ENCODE measurements around the gene GMDS. TPM values are rescaled to one million over a fixed set of nuclear protein-coding genes. Genes with fewer than 3 reads are reported as not detected.
A peak's percentile ranks its signal among the peaks of the same experiment; 100 is the strongest.

GMDS gene
- total RNA-seq, 1 donor from 2014 or later: 19.9 TPM

- Histone ChIP-seq H3K27ac (peak overlapping the region in 1 of 2 donors; percentile 96), H3K4me1 (peaks cover 19 to 35% of the 10 kb centered on the region in 2 donors), H3K9me3 (no peaks in the 10 kb centered on the region), H3K36me3 (no peaks in the 10 kb centered on the region), H3K27me3 (no peaks in the 10 kb centered on the region), H3K4me3 (no peak overlapping the region)
- intact Hi-C loops (cut with DNase I): loop anchor here (10.0 kb wide), 1 partner anchor 180 kb away; no protein-coding TSS in a partner anchor
- no peak for TF ChIP-seq CTCF (IDR thresholded peaks at IDR 0.05)
- no peak for DNase-seq (ENCODE audit: low spot score in 2 of 2)
Measured at GRCh38 chr6:1705183-1705582, 540.2 kb downstream of the GMDS start.

- no peak for TF ChIP-seq CTCF (IDR thresholded peaks at IDR 0.05)
- no peak for DNase-seq (ENCODE audit: low spot score in 2 of 2)
- no peaks in the 10 kb centered on the region for H3K36me3 ChIP-seq
- peak overlapping the region; percentile 83 to 96 for H3K27ac ChIP-seq
- H3K4me1 ChIP-seq: peaks cover 19 to 40% of the 10 kb centered on the region in 2 donors
- intact Hi-C loops (cut with DNase I): loop anchor here (5.0 to 10.0 kb wide), 3 partner anchors 83 to 248 kb away; no protein-coding TSS in a partner anchor
- H3K27me3 ChIP-seq: no peaks in the 10 kb centered on the region
- no peaks in the 10 kb centered on the region for H3K9me3 ChIP-seq
- no peak overlapping the region for H3K4me3 ChIP-seq
Measured at GRCh38 chr6:1704711-1705110, 540.7 kb downstream of the GMDS start.

- intact Hi-C loops (cut with DNase I): loop anchor here (5.0 to 10.0 kb wide), 3 partner anchors 83 to 248 kb away; no protein-coding TSS in a partner anchor
- Histone ChIP-seq H3K4me1 (peaks cover 19 to 45% of the 10 kb centered on the region in 2 donors), H3K36me3 (no peaks in the 10 kb centered on the region), H3K27me3 (no peaks in the 10 kb centered on the region), H3K4me3 (no peak overlapping the region), H3K9me3 (no peaks in the 10 kb centered on the region), H3K27ac (peak overlapping the region; percentile 83 to 96)
- DNase-seq (ENCODE audit: low spot score in 2 of 2): no peak
- TF ChIP-seq CTCF (IDR thresholded peaks at IDR 0.05): no peak
Measured at GRCh38 chr6:1703923-1704322, 541.5 kb downstream of the GMDS start.

GRCh38 chr6:1703091-1703855 lies 542.1 kb downstream of the GMDS start:
- H3K4me3 ChIP-seq: peak overlapping the region in 1 of 2 donors; percentile 3
- no peak for DNase-seq (ENCODE audit: low spot score in 2 of 2)
- H3K27me3 ChIP-seq: no peaks in the 10 kb centered on the region
- H3K36me3 ChIP-seq: no peaks in the 10 kb centered on the region
- peaks cover 19 to 46% of the 10 kb centered on the region in 2 donors for H3K4me1 ChIP-seq
- intact Hi-C loops (cut with DNase I): loop anchor here (5.0 to 10.0 kb wide), 3 partner anchors 84 to 249 kb away; no protein-coding TSS in a partner anchor
- peak overlapping the region; percentile 83 to 96 for H3K27ac ChIP-seq
- no peaks in the 10 kb centered on the region for H3K9me3 ChIP-seq
- TF ChIP-seq CTCF (IDR thresholded peaks at IDR 0.05): no peak

GRCh38 chr6:1702580-1703051 lies 542.8 kb downstream of the GMDS start:
- H3K4me3 ChIP-seq: peak overlapping the region in 1 of 2 donors; percentile 28
- no peak for DNase-seq (ENCODE audit: low spot score in 2 of 2)
- peak overlapping the region; percentile 83 to 96 for H3K27ac ChIP-seq
- H3K9me3 ChIP-seq: no peaks in the 10 kb centered on the region
- no peaks in the 10 kb centered on the region for H3K27me3 ChIP-seq
- no peak for TF ChIP-seq CTCF (IDR thresholded peaks at IDR 0.05)
- intact Hi-C loops (cut with DNase I): loop anchor here (1.0 to 10.0 kb wide), 4 partner anchors 85 to 402 kb away; no protein-coding TSS in a partner anchor
- H3K36me3 ChIP-seq: no peaks in the 10 kb centered on the region
- H3K4me1 ChIP-seq: peaks cover 19 to 47% of the 10 kb centered on the region in 2 donors
